NCI-H2107 (cell line): Measurements from ENCODE around the gene TP53TG3D.
"Not testable (repeated sequence)": the region's sequence is repeated elsewhere in the genome, so short reads cannot be mapped to it uniquely, and the experiment has no call there.

ENCODE experiments used
- DNase-seq: peaks from one replicate; lab custom pipeline; 2025; lab: John Stamatoyannopoulos, UW

TP53TG3D gene

GRCh38 chr16:32252986-32253385 is at the start of gene TP53TG3D:
TSS of gene TP53TG3D (plus strand) at chr16:32253286. CDS start at chr16:32253354, 68 bp downstream.
- not testable (repeated sequence) for DNase-seq

- not testable (repeated sequence) for DNase-seq
Observed at GRCh38 chr16:32253507-32253906, 421 bp downstream of the TP53TG3D start.

GRCh38 chr16:32261526-32261925 is 8.4 kb downstream of the TP53TG3D start:
- DNase-seq = not testable (repeated sequence)

GRCh38 chr16:32263552-32263951 is 10.5 kb downstream of the TP53TG3D start:
- DNase-seq = not testable (repeated sequence)

- not testable (repeated sequence) for DNase-seq
Observed at GRCh38 chr16:32281910-32282309, 28.8 kb downstream of the TP53TG3D start.

GRCh38 chr16:32283024-32283423 is 29.9 kb downstream of the TP53TG3D start:
- not testable (repeated sequence) for DNase-seq

- not testable (repeated sequence) for DNase-seq
Observed at GRCh38 chr16:32283917-32284495, 30.9 kb downstream of the TP53TG3D start.

GRCh38 chr16:32284800-32285796 is 32.0 kb downstream of the TP53TG3D start:
- not testable (repeated sequence) for DNase-seq

GRCh38 chr16:32286193-32286592 is 33.1 kb downstream of the TP53TG3D start:
- not testable (repeated sequence) for DNase-seq

GRCh38 chr16:32287743-32288142 is 34.7 kb downstream of the TP53TG3D start:
- not testable (repeated sequence) for DNase-seq

GRCh38 chr16:32289197-32289596 is 36.1 kb downstream of the TP53TG3D start:
- DNase-seq = not testable (repeated sequence)

GRCh38 chr16:32302776-32303175 is 49.7 kb downstream of the TP53TG3D start:
- DNase-seq = not testable (repeated sequence)
